Measurements from ENCODE around the gene NAP1L4. TPM values are rescaled to one million over a fixed set of nuclear protein-coding genes. Genes with fewer than 3 reads are reported as not detected.

NAP1L4 gene
- total RNA-seq, 1 experiment from 2014 or later: 212 TPM

GRCh38 chr11:3037040-3037944 lies 45.2 kb upstream of the NAP1L4 start:
- Histone ChIP-seq H3K23me2 (ENCODE audit: insufficient read length, low read depth, low read length, poor library complexity, severe bottlenecking) (no peaks in the 10 kb centered on the region), H2AFZ (ENCODE audit: low read length) (no peak overlapping the region), H3K79me2 (ENCODE audit: insufficient read depth, low read length) (no peaks in the 10 kb centered on the region), H4K20me1 (ENCODE audit: control insufficient read depth, insufficient read depth, insufficient read length) (no peaks in the 10 kb centered on the region), H3K79me1 (ENCODE audit: insufficient read depth, low read depth, low read length, poor library complexity, severe bottlenecking) (no peaks in the 10 kb centered on the region), H3K4me2 (ENCODE audit: insufficient read depth, insufficient read length, low read length) (no peak overlapping the region), H3K27me3 (ENCODE audit: insufficient read depth, low read length) (no peaks in the 10 kb centered on the region), H2AK5ac (ENCODE audit: insufficient read length, low read length) (no peak overlapping the region), H2BK12ac (ENCODE audit: insufficient read length, low read depth, low read length) (no peak overlapping the region), H3K27ac (ENCODE audit: insufficient read length, low read depth, low read length) (no peak overlapping the region), H2BK120ac (ENCODE audit: low read depth, low read length, poor library complexity, severe bottlenecking) (no peak overlapping the region), H3K23ac (ENCODE audit: insufficient read length, low read depth, low read length) (no peak overlapping the region), H2BK5ac (ENCODE audit: insufficient read length, low read length) (no peak overlapping the region), H4K91ac (ENCODE audit: insufficient read length, low read depth, low read length) (no peak overlapping the region), H3K18ac (ENCODE audit: insufficient read length, low read depth, low read length) (no peak overlapping the region), H2BK15ac (ENCODE audit: low read depth, low read length) (no peak overlapping the region), H3K4ac (ENCODE audit: low read depth, low read length) (no peak overlapping the region), H4K5ac (ENCODE audit: insufficient read length, low read depth, low read length) (no peak overlapping the region), H2BK20ac (ENCODE audit: low read depth, low read length, poor library complexity, severe bottlenecking) (no peak overlapping the region), H3K56ac (ENCODE audit: insufficient read length, low read depth, low read length) (no peak overlapping the region), H3T11ph (ENCODE audit: low read length) (no peak overlapping the region), H3K4me1 (ENCODE audit: insufficient read depth, low read length) (no peaks in the 10 kb centered on the region), H3K9ac (ENCODE audit: extremely low read depth, insufficient read length, low read length) (no peak overlapping the region), H3K9me3 (ENCODE audit: control insufficient read depth, low read depth, low read length) (no peaks in the 10 kb centered on the region), H3K14ac (ENCODE audit: insufficient read depth, low read length) (no peak overlapping the region), H4K8ac (replicated peaks; ENCODE audit: insufficient read length, low read depth, low read length) (no peak overlapping the region)
- no peak overlapping the region for H3K4me3 Mint-ChIP-seq
- no CpG with 5 or more reads among the region's 24 CpGs for WGBS (ENCODE audit: extremely low coverage, insufficient read length, low lambda C conversion rate)
- DNase-seq: peak; percentile 84
- peaks cover 46 to 88% (median 81%) of the 10 kb centered on the region in 3 experiments; a peak in 6 of 7 replicates for H3K36me3 Mint-ChIP-seq (ENCODE audit: insufficient read depth in 1 of 3, low read depth in 3 of 3)
- no peaks in the 10 kb centered on the region for H3K9me3 Mint-ChIP-seq
- H3K27me3 Mint-ChIP-seq (ENCODE audit: low read depth): no peaks in the 10 kb centered on the region
- H3K4me1 Mint-ChIP-seq: peaks cover 0 to 3% of the 10 kb centered on the region in 2 experiments; a peak in 2 of 4 replicates
- H3K27ac Mint-ChIP-seq: peak overlapping the region in 1 of 3 experiments; percentile 50; a peak in 2 of 7 replicates
- peak; percentile 92 for TF ChIP-seq CTCF (conservative IDR thresholded peaks at IDR 0.05)

All from H9 (cell line).